Measurements from ENCODE around the gene SPOP.
"Not testable (repeated sequence)": the region's sequence is repeated elsewhere in the genome, so short reads cannot be mapped to it uniquely, and the experiment has no call there.

The SPOP gene

GRCh38 chr17:49677933-49678847 lies at the start of gene SPOP:
Gene SPOP, minus strand, starts transcription at chr17:49678097. Its CDS starts 55,287 bp downstream, at chr17:49622810.
- peak within 1 kb of the TSS; percentile 96 for H3K4me3 ChIP-seq (ENCODE audit: low read length)
- H3K4me1 ChIP-seq (ENCODE audit: control insufficient read depth, insufficient read depth, low read length) = peaks cover 17% of the 10 kb centered on the region
- H3K9ac ChIP-seq (ENCODE audit: low read length) = peak within 1 kb of the TSS; percentile 94
- H3K36me3 ChIP-seq (ENCODE audit: control insufficient read depth, insufficient read depth, low read length) = no peaks in the 10 kb centered on the region
- no peaks in the 10 kb centered on the region for H3K27me3 ChIP-seq (ENCODE audit: control insufficient read depth, insufficient read depth, low read length)
- H3K9me3 ChIP-seq (ENCODE audit: control insufficient read depth, low read length) = no peaks in the 10 kb centered on the region

- H3K9ac ChIP-seq (ENCODE audit: low read length) = no peak overlapping the region
- no peaks in the 10 kb centered on the region for H3K9me3 ChIP-seq (ENCODE audit: control insufficient read depth, low read length)
- peaks cover 8% of the 10 kb centered on the region for H3K4me1 ChIP-seq (ENCODE audit: control insufficient read depth, insufficient read depth, low read length)
- H3K4me3 ChIP-seq (ENCODE audit: low read length) = no peak overlapping the region
- no peaks in the 10 kb centered on the region for H3K27me3 ChIP-seq (ENCODE audit: control insufficient read depth, insufficient read depth, low read length)
- H3K36me3 ChIP-seq (ENCODE audit: control insufficient read depth, insufficient read depth, low read length) = no peaks in the 10 kb centered on the region
These were observed 49.5 kb upstream of the SPOP start for GRCh38 chr17:49727380-49727779.

- Histone ChIP-seq H3K9ac (ENCODE audit: low read length) (no peak overlapping the region), H3K4me1 (ENCODE audit: control insufficient read depth, insufficient read depth, low read length) (peaks cover 8% of the 10 kb centered on the region), H3K36me3 (ENCODE audit: control insufficient read depth, insufficient read depth, low read length) (no peaks in the 10 kb centered on the region)
These were observed 47.7 kb upstream of the SPOP start for GRCh38 chr17:49725452-49726130.

GRCh38 chr17:49724552-49724951 lies 46.7 kb upstream of the SPOP start:
- H3K4me3 ChIP-seq (ENCODE audit: low read length); H3K4me1 ChIP-seq (ENCODE audit: control insufficient read depth, insufficient read depth, low read length); H3K27me3 ChIP-seq (ENCODE audit: control insufficient read depth, insufficient read depth, low read length); H3K9me3 ChIP-seq (ENCODE audit: control insufficient read depth, low read length); H3K9ac ChIP-seq (ENCODE audit: low read length); H3K36me3 ChIP-seq (ENCODE audit: control insufficient read depth, insufficient read depth, low read length): not testable (repeated sequence)

More at GRCh38 chr17:49725452-49726130, 47.7 kb upstream of the SPOP start:
- Histone ChIP-seq H3K27me3 (ENCODE audit: control insufficient read depth, insufficient read depth, low read length) (no peaks in the 10 kb centered on the region), H3K9me3 (ENCODE audit: control insufficient read depth, low read length) (no peaks in the 10 kb centered on the region), H3K4me3 (ENCODE audit: low read length) (no peak overlapping the region)

GRCh38 chr17:49723423-49723822 lies 45.5 kb upstream of the SPOP start:
- Histone ChIP-seq H3K36me3 (ENCODE audit: control insufficient read depth, insufficient read depth, low read length) (no peaks in the 10 kb centered on the region), H3K4me3 (ENCODE audit: low read length) (no peak overlapping the region), H3K4me1 (ENCODE audit: control insufficient read depth, insufficient read depth, low read length) (no peaks in the 10 kb centered on the region)

GRCh38 chr17:49722066-49722465 lies 44.2 kb upstream of the SPOP start:
- no peaks in the 10 kb centered on the region for H3K9me3 ChIP-seq (ENCODE audit: control insufficient read depth, low read length)
- no peak overlapping the region for H3K4me3 ChIP-seq (ENCODE audit: low read length)
- H3K9ac ChIP-seq (ENCODE audit: low read length) = no peak overlapping the region
- H3K27me3 ChIP-seq (ENCODE audit: control insufficient read depth, insufficient read depth, low read length) = no peaks in the 10 kb centered on the region
- peaks cover 8% of the 10 kb centered on the region for H3K4me1 ChIP-seq (ENCODE audit: control insufficient read depth, insufficient read depth, low read length)
- H3K36me3 ChIP-seq (ENCODE audit: control insufficient read depth, insufficient read depth, low read length) = peaks cover 4% of the 10 kb centered on the region

More at GRCh38 chr17:49723423-49723822, 45.5 kb upstream of the SPOP start:
- H3K27me3 ChIP-seq (ENCODE audit: control insufficient read depth, insufficient read depth, low read length) = no peaks in the 10 kb centered on the region
- H3K9me3 ChIP-seq (ENCODE audit: control insufficient read depth, low read length) = no peaks in the 10 kb centered on the region
- no peak overlapping the region for H3K9ac ChIP-seq (ENCODE audit: low read length)

- H3K36me3 ChIP-seq (ENCODE audit: control insufficient read depth, insufficient read depth, low read length) = peaks cover 4% of the 10 kb centered on the region
- no peak overlapping the region for H3K4me3 ChIP-seq (ENCODE audit: low read length)
- no peak overlapping the region for H3K9ac ChIP-seq (ENCODE audit: low read length)
These were observed 39.5 kb upstream of the SPOP start for GRCh38 chr17:49717371-49717861.

GRCh38 chr17:49716668-49717364 lies 38.9 kb upstream of the SPOP start:
- Histone ChIP-seq H3K27me3 (ENCODE audit: control insufficient read depth, insufficient read depth, low read length) (no peaks in the 10 kb centered on the region), H3K9me3 (ENCODE audit: control insufficient read depth, low read length) (no peaks in the 10 kb centered on the region), H3K4me3 (ENCODE audit: low read length) (no peak overlapping the region), H3K36me3 (ENCODE audit: control insufficient read depth, insufficient read depth, low read length) (peaks cover 4% of the 10 kb centered on the region), H3K4me1 (ENCODE audit: control insufficient read depth, insufficient read depth, low read length) (peaks cover 29% of the 10 kb centered on the region), H3K9ac (ENCODE audit: low read length) (no peak overlapping the region)

More at GRCh38 chr17:49717371-49717861, 39.5 kb upstream of the SPOP start:
- Histone ChIP-seq H3K9me3 (ENCODE audit: control insufficient read depth, low read length) (no peaks in the 10 kb centered on the region), H3K27me3 (ENCODE audit: control insufficient read depth, insufficient read depth, low read length) (no peaks in the 10 kb centered on the region), H3K4me1 (ENCODE audit: control insufficient read depth, insufficient read depth, low read length) (peaks cover 29% of the 10 kb centered on the region)

GRCh38 chr17:49715717-49716279 lies 37.9 kb upstream of the SPOP start:
- H3K9ac ChIP-seq (ENCODE audit: low read length) = no peak overlapping the region
- H3K4me1 ChIP-seq (ENCODE audit: control insufficient read depth, insufficient read depth, low read length) = peaks cover 29% of the 10 kb centered on the region
- no peaks in the 10 kb centered on the region for H3K27me3 ChIP-seq (ENCODE audit: control insufficient read depth, insufficient read depth, low read length)
- H3K36me3 ChIP-seq (ENCODE audit: control insufficient read depth, insufficient read depth, low read length) = peaks cover 4% of the 10 kb centered on the region
- H3K4me3 ChIP-seq (ENCODE audit: low read length) = no peak overlapping the region
- H3K9me3 ChIP-seq (ENCODE audit: control insufficient read depth, low read length) = no peaks in the 10 kb centered on the region

- Histone ChIP-seq H3K9ac (ENCODE audit: low read length) (no peak overlapping the region), H3K9me3 (ENCODE audit: control insufficient read depth, low read length) (no peaks in the 10 kb centered on the region), H3K36me3 (ENCODE audit: control insufficient read depth, insufficient read depth, low read length) (peaks cover 4% of the 10 kb centered on the region), H3K27me3 (ENCODE audit: control insufficient read depth, insufficient read depth, low read length) (no peaks in the 10 kb centered on the region), H3K4me1 (ENCODE audit: control insufficient read depth, insufficient read depth, low read length) (peaks cover 29% of the 10 kb centered on the region), H3K4me3 (ENCODE audit: low read length) (no peak overlapping the region)
These were observed 37.3 kb upstream of the SPOP start for GRCh38 chr17:49715216-49715615.

- peaks cover 12% of the 10 kb centered on the region for H3K36me3 ChIP-seq (ENCODE audit: control insufficient read depth, insufficient read depth, low read length)
- no peaks in the 10 kb centered on the region for H3K27me3 ChIP-seq (ENCODE audit: control insufficient read depth, insufficient read depth, low read length)
- H3K4me1 ChIP-seq (ENCODE audit: control insufficient read depth, insufficient read depth, low read length) = peaks cover 24% of the 10 kb centered on the region
- H3K9ac ChIP-seq (ENCODE audit: low read length) = peak overlapping the region; percentile 91
- H3K9me3 ChIP-seq (ENCODE audit: control insufficient read depth, low read length) = no peaks in the 10 kb centered on the region
- H3K4me3 ChIP-seq (ENCODE audit: low read length) = peak overlapping the region; percentile 29
These were observed 30.8 kb upstream of the SPOP start for GRCh38 chr17:49708515-49709183.

All from mucosa of stomach (tissue), 1 donor.